ENCODE results near the gene POLR2F. TPM values are rescaled to one million over a fixed set of nuclear protein-coding genes. Genes with fewer than 3 reads are reported as not detected.
"Not testable (repeated sequence)": the region's sequence is repeated elsewhere in the genome, so short reads cannot be mapped to it uniquely, and the experiment has no call there.

The POLR2F gene
- total RNA-seq, 2 donors from 2014 or later: 43.8 to 119 TPM

- H3K9me3 ChIP-seq: no peaks in the 10 kb centered on the region
- ATAC-seq (peak; percentile 15), DNase-seq (no peak)
- H3K27ac ChIP-seq: no peak overlapping the region
- intact Hi-C loops (cut with DNase I): no loop called here
- WGBS, 2 donors: 79 to 84% methylated on average over 5 to 12 of the region's 12 CpGs
- H3K4me3 ChIP-seq: no peak overlapping the region
- no peaks in the 10 kb centered on the region for H3K27me3 ChIP-seq
- peaks cover 11 to 17% of the 10 kb centered on the region in 2 donors for H3K36me3 ChIP-seq (replicated peaks in 1 of 2; ENCODE audit: insufficient read depth in 1 of 2, low read depth in 2 of 2)
- H3K4me1 ChIP-seq: no peaks in the 10 kb centered on the region
- no peak for TF ChIP-seq CTCF (IDR thresholded peaks at IDR 0.05)
- TF ChIP-seq POLR2A (IDR thresholded peaks at IDR 0.05): no peak
Measured at GRCh38 chr22:37940698-37941376, 12.7 kb upstream of the POLR2F start.

GRCh38 chr22:37942133-37942532, 11.4 kb upstream of the POLR2F start:
- no peaks in the 10 kb centered on the region for H3K4me1 ChIP-seq
- H3K4me3 ChIP-seq: no peak overlapping the region
- no peak for DNase-seq
- H3K9me3 ChIP-seq: no peaks in the 10 kb centered on the region
- TF ChIP-seq CTCF (IDR thresholded peaks at IDR 0.05) (no peak), POLR2A (IDR thresholded peaks at IDR 0.05) (no peak)
- no peaks in the 10 kb centered on the region for H3K27me3 ChIP-seq
- intact Hi-C loops (cut with DNase I): no loop called here
- peaks cover 11 to 14% of the 10 kb centered on the region in 2 donors for H3K36me3 ChIP-seq (replicated peaks in 1 of 2; ENCODE audit: insufficient read depth in 1 of 2, low read depth in 2 of 2)
- H3K27ac ChIP-seq: no peak overlapping the region
- ATAC-seq: no peak
- WGBS, 2 donors: 84 to 92% methylated on average over 6 of the region's 8 CpGs

- Histone ChIP-seq H3K36me3 (replicated peaks in 1 of 2; ENCODE audit: insufficient read depth in 1 of 2, low read depth in 2 of 2) (peaks cover 7 to 14% of the 10 kb centered on the region in 2 donors), H3K4me3 (no peak overlapping the region), H3K4me1 (no peaks in the 10 kb centered on the region), H3K27ac (no peak overlapping the region), H3K27me3 (no peaks in the 10 kb centered on the region), H3K9me3 (no peaks in the 10 kb centered on the region)
- DNase-seq (no peak), ATAC-seq (no peak)
- TF ChIP-seq CTCF (IDR thresholded peaks at IDR 0.05) (no peak), POLR2A (IDR thresholded peaks at IDR 0.05) (no peak)
- 74 to 76% methylated on average over 12 of the region's 12 CpGs for WGBS, 2 donors
- intact Hi-C loops (cut with DNase I): no loop called here
Measured at GRCh38 chr22:37943136-37943824, 10.2 kb upstream of the POLR2F start.

- Histone ChIP-seq H3K4me3 (no peak overlapping the region), H3K36me3 (replicated peaks in 1 of 2; ENCODE audit: insufficient read depth in 1 of 2, low read depth in 2 of 2) (peaks cover 7 to 12% of the 10 kb centered on the region in 2 donors)
- intact Hi-C loops (cut with DNase I): no loop called here
Measured at GRCh38 chr22:37943825-37944198, 9.7 kb upstream of the POLR2F start.

GRCh38 chr22:37944423-37944822, 9.1 kb upstream of the POLR2F start:
- H3K9me3 ChIP-seq; intact Hi-C loops (cut with DNase I); H3K27ac ChIP-seq; H3K4me3 ChIP-seq; DNase-seq; H3K4me1 ChIP-seq; H3K27me3 ChIP-seq; ATAC-seq: not testable (repeated sequence)
- WGBS, 2 donors: 91 to 95% methylated on average over 10 to 11 of the region's 11 CpGs
- peaks cover 7 to 12% of the 10 kb centered on the region in 2 donors for H3K36me3 ChIP-seq (replicated peaks in 1 of 2; ENCODE audit: insufficient read depth in 1 of 2, low read depth in 2 of 2)

More at GRCh38 chr22:37943825-37944198, 9.7 kb upstream of the POLR2F start:
- whole genome bisulfite sequencing, 2 donors: 91 to 92% methylated on average over 4 to 7 of the region's 7 CpGs
- DNase-seq (no peak), ATAC-seq (no peak)
- Histone ChIP-seq H3K27ac (no peak overlapping the region), H3K27me3 (no peaks in the 10 kb centered on the region), H3K4me1 (no peaks in the 10 kb centered on the region), H3K9me3 (no peaks in the 10 kb centered on the region)
- no peak for TF ChIP-seq POLR2A (IDR thresholded peaks at IDR 0.05)
- TF ChIP-seq CTCF (IDR thresholded peaks at IDR 0.05): no peak

GRCh38 chr22:37947142-37947795, 6.2 kb upstream of the POLR2F start:
- H3K27ac ChIP-seq; DNase-seq; ATAC-seq; H3K27me3 ChIP-seq; intact Hi-C loops (cut with DNase I); H3K36me3 ChIP-seq (replicated peaks in 1 of 2; ENCODE audit: insufficient read depth in 1 of 2, low read depth in 2 of 2); H3K9me3 ChIP-seq; H3K4me1 ChIP-seq; H3K4me3 ChIP-seq: not testable (repeated sequence)
- WGBS, 2 donors: 94 to 95% methylated on average over 14 of the region's 14 CpGs

Data from body of pancreas (tissue), 4 donors.